HepG2 (cell line): ENCODE results near the gene CALD1. TPM values are rescaled to one million over a fixed set of nuclear protein-coding genes. Genes with fewer than 3 reads are reported as not detected.

Source experiments
- BCL6 ChIP-seq: IDR thresholded peaks from 2 replicates; pipeline ENCODE4 v1.6.1; 2016; ENCODE audit warnings: missing genetic modification reagents, missing compliant biosample characterization
- CBX5 ChIP-seq: sonication (generic); formaldehyde crosslinking; IDR thresholded peaks from 2 replicates; pipeline ENCODE4 v1.4.0; 2020; ENCODE audit warnings: missing genetic modification reagents, borderline replicate concordance
- GLMP ChIP-seq: sonication (generic); formaldehyde crosslinking; IDR thresholded peaks from 2 replicates; pipeline ENCODE4 v1.9.0; 2021; ENCODE audit warnings: missing genetic modification reagents, mild to moderate bottlenecking, borderline replicate concordance
- GPN1 ChIP-seq: sonication (generic); formaldehyde crosslinking; IDR thresholded peaks from 2 replicates; pipeline ENCODE4 v1.5.1; 2020; ENCODE audit warnings: missing genetic modification reagents, borderline replicate concordance
- RFX5 ChIP-seq: IDR thresholded peaks from 2 replicates; pipeline ENCODE4 v1.6.1; 2011; ENCODE audit warnings: low read depth, low read length, improper control_type of control experiment
- SNAPC2 ChIP-seq: sonication (generic); formaldehyde crosslinking; IDR thresholded peaks from 2 replicates; pipeline ENCODE4 v1.8.1; 2022; ENCODE audit warnings: mild to moderate bottlenecking, missing genetic modification reagents
- SYNCRIP ChIP-seq: fragments of 200-400 bp; formaldehyde crosslinking; IDR thresholded peaks from 2 replicates; pipeline ENCODE4 v1.6.1; 2018; ENCODE audit warnings: mild to moderate bottlenecking, low read depth, low read length; ENCODE audit not compliant: insufficient read depth
- ZBTB20 ChIP-seq: sonication (generic); formaldehyde crosslinking; IDR thresholded peaks from 2 replicates; pipeline ENCODE4 v1.8.1; 2023; ENCODE audit warnings: missing genetic modification reagents, low read depth, mild to moderate bottlenecking, borderline replicate concordance
- ZFP36L1 ChIP-seq: sonication (generic); formaldehyde crosslinking; IDR thresholded peaks from 2 replicates; pipeline ENCODE4 v1.8.0; 2022; ENCODE audit warnings: mild to moderate bottlenecking, missing genetic modification reagents, moderate library complexity
- ZNF282 ChIP-seq: fragments of 450-650 bp; IDR thresholded peaks from 2 replicates; pipeline ENCODE4 v1.6.1; 2018; ENCODE audit not compliant: partially characterized antibody
- ZNF296 ChIP-seq: sonication (generic); formaldehyde crosslinking; conservative IDR thresholded peaks from 2 replicates; pipeline ENCODE4 v1.5.0; 2020; ENCODE audit warnings: mild to moderate bottlenecking, missing genetic modification reagents
- ZNF383 ChIP-seq: sonication (generic); formaldehyde crosslinking; IDR thresholded peaks from 2 replicates; pipeline ENCODE4 v1.4.0; 2020; ENCODE audit warnings: missing genetic modification reagents, mild to moderate bottlenecking, borderline replicate concordance
- ZNF431 ChIP-seq: sonication (generic); formaldehyde crosslinking; IDR thresholded peaks from 2 replicates; pipeline ENCODE4 v1.9.0; 2022; ENCODE audit warnings: missing genetic modification reagents, low read depth, mild to moderate bottlenecking, borderline replicate concordance
- ZNF574 ChIP-seq: sonication (generic); formaldehyde crosslinking; IDR thresholded peaks from 2 replicates; pipeline ENCODE4 v1.4.0; 2020; ENCODE audit warnings: missing genetic modification reagents
- ZNF577 ChIP-seq: sonication (generic); formaldehyde crosslinking; IDR thresholded peaks from 2 replicates; pipeline ENCODE4 v1.4.0; 2020; ENCODE audit warnings: mild to moderate bottlenecking, low read depth, missing genetic modification reagents, borderline replicate concordance
- polyA plus RNA-seq, 8 experiments: library from polyadenylated mRNA; depleted of rRNA in 3 of 8; stranded (reverse) in 7 of 8; unstranded in 1 of 8; fragments of >200 nt; fragmentation: Illumina TruSeq in 4 of 8; extraction: Trizol in 4 of 8; gene quantifications; 2 replicates each; pipeline versions ENCODE4 v1.2.1 to v1.2.3, GENCODE V29; 2011 to 2016; ENCODE audit warnings: low read depth in 4 of 8, missing spikeins in 1 of 8, mixed read lengths in 1 of 8; ENCODE audit not compliant: insufficient read depth in 1 of 8
- total RNA-seq, 5 experiments: library from RNA; depleted of rRNA; stranded (reverse); fragments of >200 nt; fragmentation: Illumina TruSeq; extraction: Trizol; gene quantifications; 2 replicates each; pipeline ENCODE4 v1.2.3, GENCODE V29; 2016; ENCODE audit warnings: low read depth in 1 of 5
- TF ChIP-seq, protein P1 (sequence below): sonication (generic); formaldehyde crosslinking; conservative IDR thresholded peaks from 2 replicates; pipeline ENCODE4 v1.4.0; 2020; ENCODE audit warnings: mild to moderate bottlenecking, missing genetic modification reagents, moderate library complexity
- TF ChIP-seq, protein P2 (sequence below): sonication (generic); formaldehyde crosslinking; IDR thresholded peaks from 2 replicates; pipeline ENCODE4 v1.4.0; 2020; ENCODE audit warnings: mild to moderate bottlenecking, missing genetic modification reagents

Gene CALD1
- total and polyA plus RNA-seq, 2 of the 13 experiments (the other 11 are each of a cell fraction or from before 2014, with no cell fraction given), result 53.0 to 112 TPM

DNA sequence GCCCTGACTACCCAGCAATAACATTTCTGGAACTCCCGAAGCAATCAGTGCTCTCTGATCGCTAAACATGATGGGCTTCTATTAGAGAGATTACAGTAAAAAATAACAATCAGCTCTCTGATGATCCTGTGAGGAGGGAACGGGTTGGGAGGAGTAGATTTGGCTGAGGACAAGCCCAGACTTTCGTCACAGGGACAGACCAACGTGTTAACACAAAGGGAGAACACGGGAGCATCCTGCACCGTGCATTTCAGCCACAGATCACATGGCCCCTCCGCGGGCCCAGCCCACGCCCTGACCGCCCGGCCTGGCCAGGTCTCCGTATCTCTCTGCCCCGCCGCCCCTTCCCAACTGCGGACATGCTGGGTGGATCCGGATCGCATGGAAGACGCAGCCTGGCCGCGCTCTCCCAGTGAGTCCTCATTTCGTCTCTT, 111.8 kb downstream of the CALD1 start (continued):
- TF ChIP-seq, protein P1, sequence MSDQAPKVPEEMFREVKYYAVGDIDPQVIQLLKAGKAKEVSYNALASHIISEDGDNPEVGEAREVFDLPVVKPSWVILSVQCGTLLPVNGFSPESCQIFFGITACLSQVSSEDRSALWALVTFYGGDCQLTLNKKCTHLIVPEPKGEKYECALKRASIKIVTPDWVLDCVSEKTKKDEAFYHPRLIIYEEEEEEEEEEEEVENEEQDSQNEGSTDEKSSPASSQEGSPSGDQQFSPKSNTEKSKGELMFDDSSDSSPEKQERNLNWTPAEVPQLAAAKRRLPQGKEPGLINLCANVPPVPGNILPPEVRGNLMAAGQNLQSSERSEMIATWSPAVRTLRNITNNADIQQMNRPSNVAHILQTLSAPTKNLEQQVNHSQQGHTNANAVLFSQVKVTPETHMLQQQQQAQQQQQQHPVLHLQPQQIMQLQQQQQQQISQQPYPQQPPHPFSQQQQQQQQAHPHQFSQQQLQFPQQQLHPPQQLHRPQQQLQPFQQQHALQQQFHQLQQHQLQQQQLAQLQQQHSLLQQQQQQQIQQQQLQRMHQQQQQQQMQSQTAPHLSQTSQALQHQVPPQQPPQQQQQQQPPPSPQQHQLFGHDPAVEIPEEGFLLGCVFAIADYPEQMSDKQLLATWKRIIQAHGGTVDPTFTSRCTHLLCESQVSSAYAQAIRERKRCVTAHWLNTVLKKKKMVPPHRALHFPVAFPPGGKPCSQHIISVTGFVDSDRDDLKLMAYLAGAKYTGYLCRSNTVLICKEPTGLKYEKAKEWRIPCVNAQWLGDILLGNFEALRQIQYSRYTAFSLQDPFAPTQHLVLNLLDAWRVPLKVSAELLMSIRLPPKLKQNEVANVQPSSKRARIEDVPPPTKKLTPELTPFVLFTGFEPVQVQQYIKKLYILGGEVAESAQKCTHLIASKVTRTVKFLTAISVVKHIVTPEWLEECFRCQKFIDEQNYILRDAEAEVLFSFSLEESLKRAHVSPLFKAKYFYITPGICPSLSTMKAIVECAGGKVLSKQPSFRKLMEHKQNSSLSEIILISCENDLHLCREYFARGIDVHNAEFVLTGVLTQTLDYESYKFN, result peak; percentile 16; the same call in 1 of the 2 replicates
- TF ChIP-seq, protein P2, sequence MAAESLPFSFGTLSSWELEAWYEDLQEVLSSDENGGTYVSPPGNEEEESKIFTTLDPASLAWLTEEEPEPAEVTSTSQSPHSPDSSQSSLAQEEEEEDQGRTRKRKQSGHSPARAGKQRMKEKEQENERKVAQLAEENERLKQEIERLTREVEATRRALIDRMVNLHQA (CRISPR knock-in tag), result no peak
- TF ChIP-seq ZBTB20 (peak; percentile 44; the same call in 1 of the 2 replicates), GLMP (no peak), ZNF577 (CRISPR knock-in tag) (no peak), ZNF383 (CRISPR knock-in tag) (no peak), ZFP36L1 (CRISPR knock-in tag) (no peak), ZNF431 (CRISPR knock-in tag) (peak; percentile 79; the same call in 1 of the 2 replicates), ZNF296 (no peak), SYNCRIP (no peak), ZNF282 (no peak), GPN1 (CRISPR knock-in tag) (no peak), CBX5 (CRISPR knock-in tag) (peak; percentile 64; the same call in 1 of the 2 replicates), ZNF574 (CRISPR knock-in tag) (peak; percentile 68), RFX5 (no peak), SNAPC2 (no peak), BCL6 (CRISPR knock-in tag) (peak; percentile 61)
